Stomach smooth muscle (tissue), 2 donors: ENCODE measurements around the gene SPPL2C.

Source experiments
- H3K27ac ChIP-seq: one replicate; pipeline ENCODE4 v1.7.0; 2013; ENCODE audit warnings: mild to moderate bottlenecking, low read length, inconsistent platforms
- H3K27me3 ChIP-seq, 2 donors: one replicate each; pipeline ENCODE4 v1.7.0; 2013; ENCODE audit warnings: low read length in 2 of 2; ENCODE audit not compliant: insufficient read depth in 2 of 2, control insufficient read depth in 1 of 2
- H3K36me3 ChIP-seq, 2 donors: one replicate each; pipeline ENCODE4 v1.7.0; 2013; ENCODE audit warnings: low read length in 2 of 2; ENCODE audit not compliant: control insufficient read depth in 2 of 2, insufficient read depth in 2 of 2
- H3K4me1 ChIP-seq: one replicate; pipeline ENCODE4 v1.7.0; 2013; ENCODE audit warnings: low read length; ENCODE audit not compliant: control insufficient read depth, insufficient read depth
- H3K4me3 ChIP-seq, 2 donors: one replicate each; pipeline ENCODE4 v1.7.0; 2013; ENCODE audit warnings: low read length in 2 of 2
- H3K9ac ChIP-seq, 2 donors: one replicate each; pipeline ENCODE4 v1.7.0; 2013; ENCODE audit warnings: low read length in 2 of 2, mild to moderate bottlenecking in 1 of 2
- H3K9me3 ChIP-seq, 2 donors: one replicate each; pipeline ENCODE4 v1.7.0; 2013; ENCODE audit warnings: low read length in 2 of 2; ENCODE audit not compliant: control insufficient read depth in 2 of 2
- donor health status: healthy.
- donor health status: Pancreatic carcinoma.

Gene SPPL2C

GRCh38 chr17:45818699-45819098, 26.0 kb upstream of the SPPL2C start:
- Histone ChIP-seq H3K4me3 (no peak overlapping the region), H3K36me3 (no peaks in the 10 kb centered on the region), H3K4me1 (peaks cover 2% of the 10 kb centered on the region), H3K27me3 (peaks cover 0 to 2% of the 10 kb centered on the region in 2 donors), H3K9ac (no peak overlapping the region), H3K27ac (no peak overlapping the region), H3K9me3 (no peaks in the 10 kb centered on the region)

GRCh38 chr17:45819632-45820031, 25.0 kb upstream of the SPPL2C start:
- no peak overlapping the region for H3K4me3 ChIP-seq
- H3K9me3 ChIP-seq = no peaks in the 10 kb centered on the region
- H3K27ac ChIP-seq = no peak overlapping the region
- H3K9ac ChIP-seq = no peak overlapping the region
- H3K36me3 ChIP-seq = no peaks in the 10 kb centered on the region
- H3K4me1 ChIP-seq = peaks cover 2% of the 10 kb centered on the region
- H3K27me3 ChIP-seq = peaks cover 0 to 5% of the 10 kb centered on the region in 2 donors

- no peak overlapping the region for H3K4me3 ChIP-seq
- H3K27ac ChIP-seq = no peak overlapping the region
- no peak overlapping the region for H3K9ac ChIP-seq
- peaks cover 2% of the 10 kb centered on the region for H3K4me1 ChIP-seq
- H3K27me3 ChIP-seq = peaks cover 0 to 5% of the 10 kb centered on the region in 2 donors
- no peaks in the 10 kb centered on the region for H3K36me3 ChIP-seq
- no peaks in the 10 kb centered on the region for H3K9me3 ChIP-seq
These were observed 24.5 kb upstream of the SPPL2C start for GRCh38 chr17:45820052-45820780.

- Histone ChIP-seq H3K4me3 (no peak overlapping the region), H3K27ac (no peak overlapping the region), H3K9ac (no peak overlapping the region), H3K36me3 (no peaks in the 10 kb centered on the region), H3K4me1 (no peaks in the 10 kb centered on the region), H3K9me3 (no peaks in the 10 kb centered on the region), H3K27me3 (peaks cover 0 to 5% of the 10 kb centered on the region in 2 donors)
These were observed 23.5 kb upstream of the SPPL2C start for GRCh38 chr17:45821147-45821546.

- no peaks in the 10 kb centered on the region for H3K4me1 ChIP-seq
- H3K36me3 ChIP-seq = no peaks in the 10 kb centered on the region
- H3K9ac ChIP-seq = no peak overlapping the region
- no peak overlapping the region for H3K27ac ChIP-seq
- no peak overlapping the region for H3K4me3 ChIP-seq
- peaks cover 0 to 5% of the 10 kb centered on the region in 2 donors for H3K27me3 ChIP-seq
- no peaks in the 10 kb centered on the region for H3K9me3 ChIP-seq
These were observed 21.1 kb upstream of the SPPL2C start for GRCh38 chr17:45823598-45823997.

- no peaks in the 10 kb centered on the region for H3K4me1 ChIP-seq
- H3K4me3 ChIP-seq = no peak overlapping the region
- H3K9me3 ChIP-seq = no peaks in the 10 kb centered on the region
- H3K36me3 ChIP-seq = no peaks in the 10 kb centered on the region
- H3K27ac ChIP-seq = no peak overlapping the region
- H3K9ac ChIP-seq = no peak overlapping the region
- peaks cover 0 to 9% of the 10 kb centered on the region in 2 donors for H3K27me3 ChIP-seq
These were observed 20.2 kb upstream of the SPPL2C start for GRCh38 chr17:45824475-45824874.

GRCh38 chr17:45824901-45825492, 19.7 kb upstream of the SPPL2C start:
- Histone ChIP-seq H3K9me3 (no peaks in the 10 kb centered on the region), H3K27ac (no peak overlapping the region), H3K27me3 (peaks cover 0 to 9% of the 10 kb centered on the region in 2 donors), H3K9ac (no peak overlapping the region), H3K36me3 (no peaks in the 10 kb centered on the region), H3K4me1 (no peaks in the 10 kb centered on the region), H3K4me3 (no peak overlapping the region)

GRCh38 chr17:45825792-45826191, 18.9 kb upstream of the SPPL2C start:
- no peaks in the 10 kb centered on the region for H3K4me1 ChIP-seq
- H3K9ac ChIP-seq = no peak overlapping the region
- no peak overlapping the region for H3K27ac ChIP-seq
- H3K36me3 ChIP-seq = no peaks in the 10 kb centered on the region
- H3K27me3 ChIP-seq = peaks cover 0 to 9% of the 10 kb centered on the region in 2 donors
- H3K9me3 ChIP-seq = no peaks in the 10 kb centered on the region
- no peak overlapping the region for H3K4me3 ChIP-seq

- Histone ChIP-seq H3K4me1 (no peaks in the 10 kb centered on the region), H3K27me3 (peaks cover 0 to 7% of the 10 kb centered on the region in 2 donors), H3K4me3 (no peak overlapping the region), H3K9ac (no peak overlapping the region), H3K27ac (no peak overlapping the region), H3K9me3 (no peaks in the 10 kb centered on the region), H3K36me3 (no peaks in the 10 kb centered on the region)
These were observed 17.6 kb upstream of the SPPL2C start for GRCh38 chr17:45826919-45827588.

GRCh38 chr17:45828171-45828570, 16.5 kb upstream of the SPPL2C start:
- Histone ChIP-seq H3K9me3 (no peaks in the 10 kb centered on the region), H3K9ac (no peak overlapping the region), H3K36me3 (no peaks in the 10 kb centered on the region), H3K4me1 (no peaks in the 10 kb centered on the region), H3K27me3 (peaks cover 0 to 10% of the 10 kb centered on the region in 2 donors), H3K27ac (no peak overlapping the region), H3K4me3 (no peak overlapping the region)
